Tongue (tissue), 2 donors: ENCODE measurements around the gene HES7. TPM values are rescaled to one million over a fixed set of nuclear protein-coding genes. Genes with fewer than 3 reads are reported as not detected.
A peak's percentile ranks its signal among the peaks of the same experiment; 100 is the strongest.

ENCODE experiments used
- DNase-seq: peaks from one replicate; pipeline ENCODE4 v3.0.0-alpha.2; 2015
- total RNA-seq: library from RNA; depleted of rRNA; stranded (reverse); fragments of >200 nt; gene quantifications from one replicate; pipeline ENCODE4 v1.2.3, GENCODE V29; 2014

The HES7 gene
- total RNA-seq, 1 donor from 2014 or later: not detected

DNA sequence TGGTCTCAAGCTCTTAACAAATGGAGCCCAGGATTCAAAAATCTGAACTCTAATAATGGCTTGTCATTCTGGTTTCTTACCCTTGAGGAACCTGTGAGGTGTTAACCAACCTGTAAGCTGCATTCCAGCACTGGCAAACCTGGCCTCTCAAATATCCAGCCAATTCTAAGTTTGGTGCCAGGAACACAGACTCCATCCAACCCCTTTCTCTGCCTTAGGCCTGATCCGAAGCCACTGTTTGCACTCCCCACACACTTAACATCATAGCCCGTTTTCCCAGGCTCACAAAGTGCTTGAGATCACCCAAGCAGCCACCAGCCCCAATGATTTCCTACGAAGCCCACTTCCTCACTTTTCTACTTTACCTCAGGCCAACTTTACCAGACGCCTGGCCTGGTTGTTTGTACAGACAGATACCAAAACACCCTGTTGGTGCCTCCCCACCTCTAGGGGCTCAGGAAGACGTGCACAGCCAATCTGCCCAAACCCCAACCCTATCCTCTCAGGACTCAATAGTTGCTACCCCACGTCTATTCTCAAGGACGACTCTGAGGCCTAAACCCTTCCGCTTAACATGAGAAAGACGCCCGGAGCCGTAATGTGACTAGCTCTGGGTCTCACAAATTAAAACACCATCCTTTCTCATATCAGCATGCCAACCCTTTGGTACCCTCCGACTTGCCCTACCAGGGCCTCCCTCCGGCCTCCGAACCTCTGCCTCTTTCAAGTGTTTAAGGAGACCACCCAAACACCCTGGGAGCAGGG is 31.5 kb upstream of the HES7 start:
- DNase-seq: peak; percentile 39

DNA sequence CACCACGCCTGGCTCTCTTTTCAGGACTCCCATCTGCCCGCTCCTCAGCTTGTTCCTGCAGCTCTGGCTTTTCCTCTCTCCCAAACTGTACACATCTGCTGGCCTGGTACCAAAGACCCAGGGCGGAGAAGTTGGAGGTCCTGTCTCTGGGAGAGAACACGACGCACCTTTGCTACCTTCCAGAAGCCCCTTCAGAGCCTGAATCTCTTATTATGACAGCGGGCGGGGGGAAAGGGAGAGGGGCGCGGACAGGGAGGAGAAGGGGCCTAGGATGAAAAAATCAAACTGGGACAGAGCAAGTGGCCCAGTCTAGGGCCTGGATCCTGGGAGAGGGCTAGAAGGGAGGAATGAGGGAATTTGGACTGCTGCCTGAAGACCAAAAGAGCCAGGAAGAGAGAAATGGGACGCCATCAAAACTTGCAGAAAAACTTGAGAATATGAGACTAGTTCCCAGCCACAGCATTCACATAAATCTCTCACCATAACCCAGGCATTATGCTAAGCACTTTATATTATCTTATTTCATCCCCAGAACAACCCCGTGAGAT is 30.8 kb upstream of the HES7 start:
- no peak for DNase-seq

DNA sequence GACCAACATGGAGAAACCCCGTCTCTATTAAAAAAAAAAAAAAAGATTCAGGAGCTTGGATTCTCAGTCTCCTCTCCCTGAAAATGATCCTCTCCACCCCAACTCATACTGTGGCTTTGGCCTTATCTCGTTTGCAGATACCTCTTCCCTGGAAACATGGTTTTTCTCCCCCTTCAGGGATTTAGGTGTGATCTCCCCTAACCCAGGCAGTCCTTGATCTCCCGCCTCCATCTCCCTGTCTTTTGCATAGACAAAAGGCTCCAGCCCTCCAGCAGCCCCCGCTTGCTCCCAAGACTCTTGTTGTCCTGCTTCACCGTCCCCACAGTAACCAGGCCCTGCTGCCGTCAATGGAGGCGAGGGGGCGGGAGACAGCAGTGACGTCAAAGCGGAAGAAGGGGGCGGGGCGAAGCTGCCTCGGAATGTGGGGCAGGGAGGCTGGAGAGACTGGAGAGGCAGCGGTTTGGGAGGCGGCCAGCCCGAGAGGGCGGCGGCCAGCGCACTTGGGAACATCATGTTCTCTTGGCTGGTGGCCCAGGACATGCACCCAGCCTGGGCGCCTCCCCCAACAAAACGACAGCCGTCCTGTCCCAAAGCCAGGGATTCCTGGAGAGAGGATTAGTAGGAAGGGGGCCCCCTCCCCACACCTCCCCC is 30.2 kb upstream of the HES7 start:
- DNase-seq: peak; percentile 100

DNA sequence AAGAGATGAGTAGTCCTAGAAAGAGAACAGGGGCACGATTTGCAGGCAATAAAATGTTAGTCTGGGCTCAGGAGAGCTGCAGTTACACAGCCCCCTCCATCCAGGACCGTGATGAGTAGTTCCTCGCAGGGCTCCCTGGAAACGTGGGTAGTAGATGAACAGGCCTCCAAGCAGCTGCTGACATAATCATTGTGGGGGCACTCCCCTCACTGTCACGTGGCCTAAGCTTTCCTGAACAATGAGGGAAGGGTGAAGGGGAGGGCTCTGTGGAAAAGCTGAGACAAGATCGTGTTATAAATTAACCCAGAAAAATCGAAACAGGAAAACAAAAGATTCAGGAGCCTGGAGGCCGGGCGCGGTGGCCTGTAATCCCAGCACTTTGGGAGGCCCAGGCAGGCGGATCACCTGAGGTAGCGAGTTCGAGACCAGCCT is 29.6 kb upstream of the HES7 start:
- DNase-seq: peak; percentile 94

DNA sequence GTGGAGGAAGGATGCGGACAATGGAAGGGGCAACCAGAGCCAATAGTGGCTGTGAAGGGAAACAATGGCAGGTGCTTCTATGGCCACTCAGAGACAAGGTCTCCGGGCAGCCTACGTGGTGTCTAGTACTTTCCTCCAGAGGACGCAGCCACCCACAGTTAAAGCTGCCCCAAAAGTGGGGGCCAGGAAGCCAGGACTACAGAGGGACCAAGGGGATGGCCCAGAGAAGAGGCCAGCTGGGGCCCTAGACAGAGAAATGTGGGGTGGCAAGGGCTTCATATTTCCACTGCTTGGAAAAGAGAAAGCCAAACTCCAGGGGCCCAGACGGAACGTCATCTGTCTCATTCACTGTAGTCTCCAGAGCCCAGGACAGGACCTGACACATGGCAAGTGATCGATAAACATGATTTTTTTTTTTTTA is 29.1 kb upstream of the HES7 start:
- DNase-seq: peak; percentile 44

DNA sequence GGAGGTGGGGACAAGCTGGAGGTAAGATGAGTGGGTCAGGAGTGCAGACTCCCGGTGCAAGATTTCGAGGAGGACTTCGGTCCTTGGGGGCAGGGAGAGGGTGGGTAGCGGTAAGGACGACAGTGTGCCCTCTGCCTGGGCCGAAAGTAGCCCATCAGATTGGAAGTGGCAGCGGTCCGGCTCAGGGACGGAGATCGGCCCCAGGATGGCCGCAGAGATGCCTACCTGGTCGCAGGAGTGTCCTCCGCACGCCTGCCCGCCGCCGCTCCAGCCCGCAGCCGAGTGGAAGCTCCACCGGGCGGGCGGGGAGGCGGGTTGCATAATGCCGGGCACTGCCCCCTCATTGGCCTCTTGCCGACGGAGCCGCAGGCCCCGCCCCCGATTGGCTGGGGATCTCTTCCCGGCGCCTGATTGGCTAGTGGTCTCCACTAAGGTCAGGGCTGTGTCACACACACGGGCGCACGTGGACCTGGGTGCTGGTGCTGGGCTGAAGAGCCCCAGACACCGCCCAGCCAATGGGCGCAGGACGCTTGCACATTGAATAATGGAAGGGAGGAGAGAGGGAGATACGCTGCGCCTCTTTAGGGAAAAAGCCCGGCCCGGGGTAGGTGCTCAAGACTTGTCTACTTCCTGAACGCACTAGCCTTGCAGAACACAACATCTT is 28.3 kb upstream of the HES7 start, which contains the start of gene PER1:
TSS of gene PER1 (minus strand) at position 293 of the 664 bp plus-strand sequence. CDS start 1,698 bp downstream, outside the sequence.
- peak; percentile 97 for DNase-seq

DNA sequence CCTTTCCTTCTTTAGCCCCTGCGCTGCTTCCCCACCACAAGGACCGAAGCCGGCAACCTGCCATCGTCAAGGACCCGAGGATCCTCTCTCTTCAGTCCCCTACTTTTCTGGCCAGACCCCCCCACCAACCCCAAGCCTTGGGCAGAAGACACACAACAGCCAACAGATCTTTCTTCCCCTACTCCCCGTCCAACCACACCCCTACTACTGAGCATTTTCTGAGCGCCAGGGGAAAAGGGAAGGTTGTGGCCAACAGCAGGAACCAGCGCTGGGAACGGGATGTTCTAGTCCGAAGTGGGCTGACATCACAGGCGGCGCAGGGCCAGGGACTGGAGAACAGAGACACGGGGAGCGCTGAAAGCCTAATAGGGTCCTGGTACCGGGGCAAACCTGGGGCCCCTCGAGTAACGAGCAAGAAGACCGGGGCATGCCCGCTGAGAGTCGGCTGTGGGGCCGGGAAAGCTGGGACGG is 27.8 kb upstream of the HES7 start:
- DNase-seq: peak; percentile 90

DNA sequence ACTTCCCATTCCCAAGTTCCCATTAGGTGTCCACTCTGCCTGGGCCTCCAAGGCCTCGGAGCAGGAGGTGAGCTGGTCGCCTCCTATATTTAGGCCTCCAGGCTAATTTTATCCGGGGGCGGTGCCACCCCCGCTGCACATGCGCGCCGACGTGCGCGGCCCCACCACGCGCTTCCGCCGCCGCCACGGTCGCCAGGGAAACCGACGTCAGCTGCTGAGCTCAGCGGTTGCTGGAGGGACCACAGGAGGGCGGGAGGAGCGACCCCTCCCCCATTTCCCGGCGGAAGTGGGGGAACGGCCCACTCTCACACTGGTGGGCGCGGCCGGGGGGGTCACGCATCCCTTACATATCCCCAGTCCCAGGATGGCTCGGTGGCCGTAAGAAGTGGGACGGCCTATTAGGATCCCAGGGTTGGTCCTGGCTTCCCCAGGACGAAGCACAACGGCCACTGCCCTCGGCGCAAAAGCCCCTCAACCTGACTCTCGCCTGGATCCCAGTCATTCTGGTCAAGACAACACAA is 27.3 kb upstream of the HES7 start:
- DNase-seq: peak; percentile 97

DNA sequence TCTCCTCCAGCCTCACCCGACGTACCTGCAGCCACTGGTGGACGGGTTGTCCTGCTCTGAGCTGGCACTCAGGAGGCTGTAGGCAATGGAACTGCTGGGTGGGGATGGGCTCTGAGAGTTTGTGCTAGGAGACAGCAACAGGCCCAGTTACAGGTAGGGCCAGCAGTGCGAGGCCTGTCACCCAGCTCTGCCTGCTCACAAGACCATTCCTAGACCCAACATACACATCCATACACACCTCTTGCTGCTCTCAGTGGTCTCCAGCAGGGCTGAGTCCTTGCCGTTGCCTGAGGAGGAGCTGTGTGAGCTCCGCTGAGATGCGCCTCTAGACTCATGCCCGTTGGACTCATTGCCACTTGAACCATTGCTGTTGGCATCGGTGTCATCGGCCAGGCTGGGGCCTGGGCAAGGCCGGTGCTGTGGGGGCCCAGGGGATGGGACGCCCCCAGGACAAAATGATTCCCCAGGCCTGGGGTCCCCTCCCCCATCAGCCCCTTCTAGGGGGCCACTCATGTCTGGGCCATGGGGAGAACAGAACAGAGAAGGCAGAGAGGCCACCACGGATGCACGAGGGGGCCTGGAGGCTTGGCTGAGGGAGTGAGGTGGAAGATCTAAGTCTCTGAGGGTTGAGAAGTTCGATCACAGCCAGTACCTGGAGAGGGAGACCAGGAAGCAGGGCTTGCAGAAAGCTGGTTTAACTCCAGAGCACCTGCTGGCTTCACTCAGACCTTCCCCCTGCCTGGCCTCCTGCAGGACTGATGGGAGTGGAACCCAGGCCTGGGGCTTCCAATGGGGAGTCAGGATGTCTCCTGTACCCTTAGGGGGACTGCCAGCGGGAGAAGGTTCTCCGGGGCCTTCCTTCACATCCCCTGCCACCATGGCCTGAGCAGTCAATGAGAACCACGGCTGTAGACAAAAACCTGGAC is 26.6 kb upstream of the HES7 start:
- DNase-seq: peak; percentile 81

DNA sequence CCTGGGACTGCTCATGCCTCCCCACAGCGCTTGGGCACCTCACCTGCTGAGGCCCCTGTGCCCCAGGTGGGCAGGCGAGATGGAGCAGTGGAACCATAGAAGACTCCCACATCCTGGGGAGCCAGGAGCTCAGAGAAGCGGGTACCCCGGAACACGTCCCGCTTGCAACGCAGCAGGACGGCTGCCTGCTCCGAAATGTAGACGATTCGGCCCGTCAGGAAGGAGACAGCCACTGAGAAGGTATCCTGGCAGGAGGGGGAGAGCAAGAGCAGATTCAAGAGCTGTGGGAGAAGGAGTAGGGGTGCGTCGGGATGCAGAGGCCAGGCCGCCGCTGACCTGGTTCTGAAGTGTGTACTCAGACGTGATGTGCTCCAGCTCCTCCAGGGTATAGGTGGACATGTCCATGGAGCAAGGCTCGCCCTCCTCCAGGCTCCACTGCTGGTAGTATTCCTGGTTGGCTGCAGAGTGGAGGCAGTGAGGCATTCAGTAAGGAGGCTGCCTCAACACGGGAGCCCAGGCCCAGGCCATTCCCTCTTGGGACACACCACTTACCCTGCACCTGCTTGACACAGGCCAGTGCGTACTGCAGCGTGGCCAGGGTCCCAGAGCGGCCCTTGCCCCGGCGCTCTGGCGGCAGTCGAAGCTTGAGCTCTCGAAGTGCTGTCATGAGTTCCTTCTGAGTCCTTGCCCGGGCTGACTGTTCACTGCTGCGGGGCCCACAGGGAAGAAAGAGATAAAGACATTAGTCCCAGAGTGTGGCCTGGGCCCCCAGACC is 25.7 kb upstream of the HES7 start:
- no peak for DNase-seq

DNA sequence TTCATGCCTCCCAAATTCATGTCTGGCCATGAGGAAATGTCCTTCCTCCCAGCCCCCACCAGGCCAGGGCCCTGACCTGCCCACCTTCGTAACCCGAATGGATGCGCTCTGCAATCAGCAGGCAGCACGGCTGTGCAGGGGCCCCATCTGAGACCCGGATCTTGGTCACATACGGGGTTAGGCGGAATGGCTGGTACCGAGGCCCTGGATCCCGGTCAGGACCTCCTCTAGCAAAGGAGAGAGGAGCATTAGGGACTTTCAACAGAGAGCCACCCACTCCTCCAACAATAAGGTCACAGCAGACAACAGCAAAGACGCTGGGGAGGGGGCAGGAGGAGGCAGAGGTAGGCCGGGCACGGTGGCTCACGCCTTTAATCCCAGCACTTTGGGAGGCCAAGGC is 24.7 kb upstream of the HES7 start:
- no peak for DNase-seq

DNA sequence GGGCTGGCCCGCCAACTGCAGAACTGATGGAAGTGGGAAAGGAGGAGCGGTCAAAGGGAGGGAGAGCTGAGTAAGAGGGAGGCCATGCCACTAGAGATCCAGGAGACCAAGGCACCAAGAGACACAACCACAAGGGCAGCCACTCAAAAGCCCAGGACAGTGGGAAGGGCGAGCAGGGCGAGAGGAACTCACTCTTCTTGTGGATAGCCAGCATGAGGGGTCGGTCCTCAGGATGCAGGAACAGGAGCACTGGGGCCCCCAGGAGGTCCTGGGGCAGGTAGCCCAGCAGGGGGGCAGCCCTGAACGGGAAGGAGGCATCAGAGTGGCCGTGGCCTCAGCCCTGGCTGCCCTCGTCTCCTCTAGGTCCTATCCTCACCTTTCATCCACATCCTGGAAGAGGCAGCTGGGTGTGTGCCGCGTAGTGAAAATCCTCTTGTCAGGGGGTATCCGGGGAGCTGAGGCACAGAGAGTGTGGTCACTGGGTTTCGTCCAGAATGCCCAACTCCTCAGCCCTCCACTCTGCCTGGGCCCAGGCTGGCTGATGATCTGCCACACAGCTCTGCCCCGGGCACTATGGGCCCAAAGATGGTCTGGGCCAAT is 24.0 kb upstream of the HES7 start:
- no peak for DNase-seq

DNA sequence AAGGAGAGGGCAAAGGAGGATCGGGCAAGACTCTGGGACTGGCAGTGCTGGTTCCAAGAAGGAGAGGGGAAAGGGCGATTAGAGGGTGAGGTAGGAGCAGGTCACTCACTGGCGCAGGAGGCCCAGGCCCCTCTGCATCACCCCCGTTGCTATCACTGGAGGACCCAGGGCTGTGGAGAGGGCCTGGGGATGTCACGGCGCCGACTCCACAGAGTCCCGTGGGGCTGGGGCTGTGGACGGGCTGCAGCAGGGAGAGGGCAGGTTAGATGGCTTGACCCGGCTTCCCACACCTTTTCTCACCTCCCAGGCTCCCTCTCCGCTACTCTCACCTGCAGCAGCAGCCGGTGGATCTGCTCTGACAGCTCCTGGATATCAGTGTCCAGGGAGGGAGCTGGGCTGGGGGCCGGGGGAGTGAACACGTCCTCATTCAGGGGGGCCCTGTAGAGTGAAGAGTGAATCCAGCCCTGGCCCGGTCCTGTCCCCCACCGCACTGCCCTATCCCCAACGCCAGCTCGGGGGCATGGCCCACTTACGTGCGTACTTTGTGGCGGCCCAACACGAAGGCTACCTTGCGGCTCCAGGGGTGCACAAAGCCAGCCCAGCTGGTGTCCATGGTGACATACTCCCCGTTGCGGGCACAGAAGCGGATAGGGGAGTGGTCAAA is 23.4 kb upstream of the HES7 start:
- DNase-seq: no peak

DNA sequence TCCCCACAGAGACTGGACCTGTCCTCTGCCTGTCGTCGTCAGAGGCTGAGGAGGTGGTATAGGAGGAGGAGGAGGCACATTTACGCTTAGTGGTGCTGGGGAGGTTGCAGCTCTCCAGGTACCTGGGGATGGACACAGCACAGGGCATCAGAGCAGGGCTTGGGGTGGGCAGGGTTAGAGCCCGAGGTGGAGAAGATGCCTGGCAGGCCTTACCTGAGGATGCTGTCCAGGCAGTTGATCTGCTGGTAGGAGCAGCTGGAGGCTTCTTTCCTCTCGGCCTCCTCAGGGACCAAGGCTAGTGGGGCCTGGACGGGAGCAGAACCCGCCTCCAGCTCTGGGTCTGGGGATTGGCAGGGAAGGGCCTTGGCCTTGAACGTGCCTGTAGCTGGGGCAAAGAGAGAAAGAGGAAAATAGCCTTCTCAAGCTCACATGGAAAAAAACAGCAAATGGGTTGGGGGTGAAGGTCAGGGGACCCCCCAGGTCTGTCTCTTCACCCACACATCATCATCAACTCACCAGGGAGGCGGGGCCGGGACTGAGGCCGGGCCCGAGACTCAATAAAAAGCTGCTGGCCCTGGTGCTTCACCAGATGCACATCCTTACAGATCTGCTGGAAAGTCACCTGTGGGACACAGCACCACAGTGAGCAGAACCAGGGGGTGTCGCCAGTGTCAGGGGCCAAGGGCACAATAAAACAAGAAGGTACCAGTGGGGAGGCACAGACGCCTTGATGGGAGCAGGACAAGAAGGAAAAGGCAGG is 22.7 kb upstream of the HES7 start:
- DNase-seq: no peak

DNA sequence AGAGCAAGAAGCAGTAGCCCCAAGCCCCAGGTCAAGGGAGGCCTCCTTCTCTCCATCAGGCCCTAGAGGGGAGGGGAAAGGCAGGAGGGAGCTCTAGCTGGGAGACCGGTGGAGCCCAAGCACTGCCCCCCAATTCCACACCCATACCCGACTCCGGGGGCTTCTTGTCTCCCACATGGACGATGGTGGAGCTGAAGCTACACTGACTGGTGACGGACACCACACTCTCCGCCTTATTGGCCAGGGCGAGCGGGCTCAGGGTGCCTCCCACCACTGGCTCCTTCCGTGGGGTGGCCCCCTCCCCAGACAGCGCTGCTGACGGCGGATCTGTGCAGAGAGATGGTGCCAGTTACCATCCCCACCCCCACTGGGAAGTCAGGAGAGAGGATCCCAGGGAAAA is 21.9 kb upstream of the HES7 start:
- DNase-seq: no peak

DNA sequence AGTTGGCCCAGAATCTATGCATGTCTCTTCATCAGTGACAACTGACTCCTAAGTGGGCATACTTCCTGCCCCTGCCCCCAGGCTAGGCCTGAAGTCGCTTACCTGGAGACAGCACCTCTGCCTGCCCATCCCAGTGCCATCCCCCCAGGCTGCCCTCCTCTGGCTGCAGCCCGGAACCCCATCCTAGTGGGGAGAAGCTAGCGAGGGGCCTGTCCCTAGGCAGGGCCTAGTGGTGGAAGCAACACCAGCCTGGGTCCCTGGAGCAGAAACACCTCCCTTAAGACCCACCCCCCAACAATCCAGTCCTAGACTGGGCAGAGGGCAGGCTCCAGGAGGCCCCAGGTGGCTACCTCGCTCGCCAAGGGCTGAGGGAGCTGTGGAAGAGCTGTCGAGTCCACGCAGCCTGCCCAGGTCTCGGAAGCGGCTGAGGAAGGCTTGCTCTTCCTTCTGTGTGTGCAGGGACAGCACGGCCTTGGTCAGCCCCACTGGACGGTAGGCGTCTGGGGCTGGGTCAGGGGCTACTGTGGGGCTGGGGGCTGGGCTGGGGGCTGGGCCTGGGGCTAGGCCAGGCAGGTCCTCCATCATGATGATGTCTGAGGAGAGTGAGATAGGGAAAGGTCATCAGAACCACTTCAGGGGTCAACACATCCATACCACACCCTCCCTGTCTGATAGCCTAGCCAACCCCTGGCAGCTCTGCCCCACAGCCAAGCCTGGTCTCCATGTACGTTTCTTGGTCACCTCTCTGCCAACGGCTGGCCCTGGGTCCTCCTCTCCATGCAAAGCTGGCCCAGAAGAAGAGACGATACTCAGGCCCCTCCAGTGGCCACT is 20.7 kb upstream of the HES7 start:
- no peak for DNase-seq

DNA sequence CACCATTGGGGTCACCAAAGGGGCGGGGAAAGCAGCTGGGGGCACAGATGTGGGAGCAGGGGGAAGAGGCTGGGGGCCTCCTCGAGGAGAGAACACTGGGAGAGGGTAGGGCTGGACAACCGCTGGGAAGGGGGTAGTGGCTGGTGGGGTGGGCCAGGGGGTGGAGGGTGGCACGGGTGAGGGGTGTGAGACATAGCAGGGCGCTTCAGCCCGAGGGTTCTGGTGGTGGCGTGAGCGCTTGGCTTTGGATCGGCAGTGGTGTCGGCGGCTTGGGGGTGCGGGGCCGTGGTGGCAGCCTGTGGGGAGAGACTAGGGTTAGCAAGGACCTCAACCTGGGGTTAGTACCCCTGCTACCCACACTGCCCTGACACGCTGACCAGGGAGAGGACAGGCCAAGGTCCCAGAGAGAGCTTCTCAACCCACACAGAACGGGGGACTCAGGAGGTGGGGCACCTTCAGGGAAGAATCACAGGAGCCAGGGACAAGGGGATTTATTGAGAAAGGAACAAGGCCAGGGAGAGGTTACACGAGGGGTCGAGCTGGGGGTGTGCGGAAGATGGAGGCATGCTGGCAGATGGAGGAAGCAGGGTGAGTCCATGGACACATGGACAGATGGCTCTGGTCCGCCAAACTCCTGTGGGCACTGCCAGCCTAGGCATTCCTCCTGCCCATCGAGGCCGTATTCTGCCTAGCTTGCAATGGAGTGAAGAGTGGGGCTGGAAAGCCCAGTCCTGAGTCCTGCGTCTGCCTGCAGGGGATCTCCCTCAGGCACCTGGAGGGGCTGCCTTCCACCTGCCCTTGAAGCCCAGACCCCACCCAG is 19.9 kb upstream of the HES7 start:
- no peak for DNase-seq
